HepG2 (cell line): Measurements from ENCODE around the gene CHMP4B. TPM values are rescaled to one million over a fixed set of nuclear protein-coding genes. Genes with fewer than 3 reads are reported as not detected.

Source experiments
- ATAC-seq: fragments of 200-7000 bp; cut with Tn5 transposase; 3 replicates; pipeline ENCODE4 v1.9.1; 2020; ENCODE audit warnings: mild to moderate bottlenecking, moderate library complexity
- BruUV-seq: library from RNA; stranded (reverse); fragments of 400-500 nt; replicated peaks from 2 replicates; lab custom pipeline; 2021; lab: Mats Ljungman, UMichigan
- CTCF ChIA-PET: fragments of 300-600 bp; formaldehyde crosslinking; extraction: SDS; loops from one replicate; lab custom pipeline; 2021; ENCODE audit warnings: low total read pairs, inconsistent platforms, low intra/inter-chr PET ratio; lab: Yijun Ruan, JAX
- POLR2A ChIA-PET: fragments of 350-600 bp; sonication (Branson Sonifier 250); formaldehyde crosslinking; loops from one replicate; lab custom pipeline; 2020; ENCODE audit warnings: antibody characterized with exemption, inconsistent platforms; lab: Yijun Ruan, JAX
- DNase-seq: peaks from one replicate; pipeline ENCODE4 v3.0.0-alpha.2; 2015; ENCODE audit warnings: low spot score
- FAIRE-seq: peaks from 3 replicates; lab custom pipeline; 2011; peaks lifted over from hg19 to GRCh38; lab: Jason Lieb, UNC
- H2AFZ ChIP-seq: one replicate; pipeline ENCODE4 v1.6.1; 2011; ENCODE audit warnings: low read length, inconsistent platforms
- H3K27ac ChIP-seq: fragments of 300-600 bp; 3 replicates; pipeline ENCODE4 v1.8.0; 2011; ENCODE audit warnings: mixed run types, mild to moderate bottlenecking, mixed read lengths, low read length, inconsistent platforms; ENCODE audit not compliant: insufficient read depth; ENCODE audit errors: extremely low read length
- H3K27me3 ChIP-seq, 2 experiments: fragments of 200-600 bp in 1 of 2; 2 replicates in 1 of 2; 3 replicates in 1 of 2; pipeline versions ENCODE4 v1.6.0 to v1.8.0; 2011; ENCODE audit warnings: low read length in 2 of 2, mild to moderate bottlenecking in 2 of 2, moderate library complexity in 2 of 2, inconsistent platforms in 1 of 2; ENCODE audit not compliant: insufficient read depth in 2 of 2, control insufficient read depth in 1 of 2
- H3K36me3 ChIP-seq, 2 experiments: fragments of 200-600 bp in 1 of 2; replicated peaks in 1 of 2; 2 replicates in 1 of 2; 3 replicates in 1 of 2; pipeline versions ENCODE4 v1.5.1 to v1.8.0; 2011; ENCODE audit warnings: low read length in 2 of 2, inconsistent platforms in 1 of 2; ENCODE audit not compliant: insufficient read depth in 2 of 2, control insufficient read depth in 1 of 2
- H3K4me1 ChIP-seq: 2 replicates; pipeline ENCODE4 v1.5.1; 2012; ENCODE audit warnings: low read length, inconsistent platforms; ENCODE audit not compliant: insufficient read depth
- H3K4me2 ChIP-seq: 2 replicates; pipeline ENCODE4 v1.6.0; 2011; ENCODE audit warnings: low read depth, low read length, inconsistent platforms
- H3K4me3 ChIP-seq, 3 experiments: fragments of 200-600 bp in 1 of 3; sonication (generic), shearing (Covaris generic) in 1 of 3; replicated peaks in 1 of 3; 2 replicates each; pipeline ENCODE4 v1.5.1; 2011 to 2016; ENCODE audit warnings: low read length in 3 of 3, inconsistent platforms in 2 of 3, low read depth in 2 of 3, mild to moderate bottlenecking in 2 of 3, control low read depth in 1 of 3, mixed read lengths in 1 of 3; ENCODE audit not compliant: insufficient read depth in 1 of 3
- H3K79me2 ChIP-seq: one replicate; pipeline ENCODE4 v1.6.1; 2011; ENCODE audit warnings: low read length, inconsistent platforms; ENCODE audit not compliant: insufficient read depth
- H3K9ac ChIP-seq: 2 replicates; pipeline ENCODE4 v1.6.0; 2011; ENCODE audit warnings: mild to moderate bottlenecking, low read depth, low read length, inconsistent platforms; ENCODE audit not compliant: insufficient read depth
- H3K9me3 ChIP-seq: 2 replicates; pipeline ENCODE4 v1.5.1; 2012; ENCODE audit warnings: mild to moderate bottlenecking, low read length
- H4K20me1 ChIP-seq: 2 replicates; pipeline ENCODE4 v1.6.0; 2011; ENCODE audit warnings: inconsistent platforms, mild to moderate bottlenecking, low read length, moderate library complexity; ENCODE audit not compliant: insufficient read depth
- ARNTL ChIP-seq: sonication (generic); formaldehyde crosslinking; IDR thresholded peaks from 2 replicates; pipeline ENCODE4 v1.4.0; 2020; ENCODE audit warnings: mild to moderate bottlenecking, missing genetic modification reagents
- HHEX ChIP-seq: IDR thresholded peaks from 2 replicates; pipeline ENCODE4 v1.6.1; 2016; ENCODE audit warnings: control low read depth
- HNF4A ChIP-seq: sonication (generic); formaldehyde crosslinking; IDR thresholded peaks from 2 replicates; pipeline ENCODE4 v1.4.0; 2020; ENCODE audit warnings: missing genetic modification reagents
- MBNL3 ChIP-seq: fragments of 250-450 bp; sonication (Bioruptor Pico); conservative IDR thresholded peaks from 2 replicates; pipeline ENCODE4 v1.8.0; 2022; ENCODE audit warnings: mild to moderate bottlenecking, inconsistent platforms
- SKI ChIP-seq: fragments of 450-650 bp; IDR thresholded peaks from one replicate; pipeline ENCODE4 v1.6.1; 2018; ENCODE audit warnings: mild to moderate bottlenecking; ENCODE audit not compliant: partially characterized antibody
- SRSF1 ChIP-seq: fragments of 200-400 bp; formaldehyde crosslinking; optimal IDR thresholded peaks from 2 replicates; pipeline ENCODE3; 2017; ENCODE audit warnings: mild to moderate bottlenecking, low read depth, low read length, moderate library complexity
- TFE3 ChIP-seq: IDR thresholded peaks from 2 replicates; pipeline ENCODE4 v1.6.1; 2016
- THYN1 ChIP-seq: sonication (generic); formaldehyde crosslinking; IDR thresholded peaks from 2 replicates; pipeline ENCODE4 v1.8.1; 2023; ENCODE audit warnings: low read depth, mild to moderate bottlenecking, moderate library complexity, missing genetic modification reagents, borderline replicate concordance
- ZNF564 ChIP-seq: sonication (generic); formaldehyde crosslinking; IDR thresholded peaks from 2 replicates; pipeline ENCODE4 v1.8.1; 2023; ENCODE audit warnings: mild to moderate bottlenecking, missing genetic modification reagents
- WGBS: methylation state at CpG from one replicate; pipeline ENCODE4 v1.1.6; 2017; ENCODE audit warnings: low lambda C conversion rate; 5-methylcytosine and 5-hydroxymethylcytosine counted together
- in situ Hi-C: cut with HindIII; loops from 2 replicates; pipeline ENCODE4 v1.10.0; 2017; ENCODE audit warnings: low pct_unique_long_range_greater_than_20kb; ENCODE audit not compliant: extremely low pct_ligation_motif_present
- intact Hi-C: fragments of 100-400 bp; cut with micrococcal nuclease; formaldehyde crosslinking; loops from one replicate; pipeline ENCODE4 v1.10.0; 2022; ENCODE audit not compliant: unreplicated experiment
- polyA plus RNA-seq, 8 experiments: library from polyadenylated mRNA; depleted of rRNA in 3 of 8; stranded (reverse) in 7 of 8; unstranded in 1 of 8; fragments of >200 nt; fragmentation: Illumina TruSeq in 4 of 8; extraction: Trizol in 4 of 8; gene quantifications; 2 replicates each; pipeline versions ENCODE4 v1.2.1 to v1.2.3, GENCODE V29; 2011 to 2016; ENCODE audit warnings: low read depth in 4 of 8, missing spikeins in 1 of 8, mixed read lengths in 1 of 8; ENCODE audit not compliant: insufficient read depth in 1 of 8
- total RNA-seq, 5 experiments: library from RNA; depleted of rRNA; stranded (reverse); fragments of >200 nt; fragmentation: Illumina TruSeq; extraction: Trizol; gene quantifications; 2 replicates each; pipeline ENCODE4 v1.2.3, GENCODE V29; 2016; ENCODE audit warnings: low read depth in 1 of 5
- TF ChIP-seq, protein P1 (sequence below): sonication (generic); formaldehyde crosslinking; IDR thresholded peaks from 2 replicates; pipeline ENCODE4 v1.4.0; 2020; ENCODE audit warnings: missing genetic modification reagents

CHMP4B gene
- total and polyA plus RNA-seq, 2 of the 13 experiments (the other 11 are each of a cell fraction or from before 2014, with no cell fraction given): 40.1 to 45.6 TPM

DNA sequence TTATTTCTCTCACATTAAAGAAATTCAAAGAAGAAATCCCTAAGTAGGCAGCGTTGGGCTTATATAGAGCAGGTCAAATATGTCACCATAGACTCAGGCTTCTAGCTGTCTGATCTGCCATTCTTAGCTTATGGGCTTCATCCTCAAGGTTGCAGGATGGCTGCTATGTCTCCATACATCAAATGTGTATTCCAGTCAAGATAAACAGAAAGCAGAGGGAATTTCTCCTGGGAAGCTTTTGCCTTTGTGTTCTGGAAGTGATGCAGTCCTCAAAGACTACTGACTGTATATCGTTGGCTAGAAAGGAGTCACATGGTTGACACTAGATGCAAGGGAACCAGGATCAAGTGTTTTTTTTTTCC, 43.4 kb upstream of the CHMP4B start:
- Histone ChIP-seq H3K9ac (no peak overlapping the region), H3K27ac (no peak overlapping the region), H2AFZ (no peak overlapping the region), H3K4me3 (no peak overlapping the region), H3K4me1 (no peaks in the 10 kb centered on the region), H3K79me2 (no peaks in the 10 kb centered on the region), H3K4me2 (no peak overlapping the region), H3K36me3 (0 out of 5 replicates have a peak, but pooled peaks cover 0 to 3% of the 10 kb centered on the region in 2 experiments), H4K20me1 (no peaks in the 10 kb centered on the region), H3K9me3 (no peaks in the 10 kb centered on the region), H3K27me3 (no peaks in the 10 kb centered on the region)
- FAIRE-seq: no peak
- ChIA-PET CTCF (no interaction called here), POLR2A (no interaction called here)
- TF ChIP-seq TFE3 (no peak), ZNF564 (CRISPR knock-in tag) (no peak), SKI (no peak), HNF4A (no peak), HHEX (CRISPR knock-in tag) (no peak), SRSF1 (no peak), ARNTL (no peak)
- in situ Hi-C loops (no loop called here), intact Hi-C loops (no loop called here)
- WGBS: 95% methylated on average over 2 of the region's 2 CpGs
- ATAC-seq: no peak
- DNase-seq: no peak
- BruUV-seq: no TSS peak

DNA sequence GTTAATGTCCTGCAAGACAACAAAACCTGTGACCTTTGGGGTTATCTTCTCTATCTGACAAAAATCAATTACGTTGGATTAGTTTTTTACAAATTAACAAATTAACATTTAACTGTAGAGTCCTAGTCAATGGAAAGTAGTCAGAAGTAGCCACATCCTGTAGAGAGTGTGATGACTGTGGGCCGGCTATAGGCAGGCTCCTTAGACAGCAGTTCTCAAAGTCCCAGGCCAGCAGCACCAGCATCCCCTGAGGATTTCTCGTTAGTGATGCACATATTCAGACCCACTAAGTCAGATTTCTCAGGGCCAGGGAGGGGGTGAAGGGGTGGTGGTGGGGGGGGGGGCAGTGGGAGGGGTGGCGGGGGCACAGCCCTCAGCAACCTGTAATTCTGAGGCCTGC, 42.1 kb upstream of the CHMP4B start:
- no TSS peak for BruUV-seq
- FAIRE-seq: no peak
- 87% methylated on average over 4 of the region's 4 CpGs for WGBS

More for the DNA sequence above, 42.1 kb upstream of the CHMP4B start:
- intact Hi-C loops (no loop called here), in situ Hi-C loops (no loop called here)
- H3K4me3 ChIP-seq: no peak overlapping the region
- ATAC-seq (no peak), DNase-seq (no peak)
- no peaks in the 10 kb centered on the region for H3K9me3 ChIP-seq
- no peak overlapping the region for H2AFZ ChIP-seq
- H4K20me1 ChIP-seq: no peaks in the 10 kb centered on the region
- H3K4me2 ChIP-seq: no peak overlapping the region
- H3K36me3 ChIP-seq: 0 out of 5 replicates have a peak, but pooled peaks cover 0 to 3% of the 10 kb centered on the region in 2 experiments
- no peak overlapping the region for H3K27ac ChIP-seq
- H3K9ac ChIP-seq: no peak overlapping the region
- no peaks in the 10 kb centered on the region for H3K27me3 ChIP-seq
- no peaks in the 10 kb centered on the region for H3K4me1 ChIP-seq
- CTCF ChIA-PET: no interaction called here
- POLR2A ChIA-PET: no interaction called here
- no peaks in the 10 kb centered on the region for H3K79me2 ChIP-seq
- TF ChIP-seq, protein P1, sequence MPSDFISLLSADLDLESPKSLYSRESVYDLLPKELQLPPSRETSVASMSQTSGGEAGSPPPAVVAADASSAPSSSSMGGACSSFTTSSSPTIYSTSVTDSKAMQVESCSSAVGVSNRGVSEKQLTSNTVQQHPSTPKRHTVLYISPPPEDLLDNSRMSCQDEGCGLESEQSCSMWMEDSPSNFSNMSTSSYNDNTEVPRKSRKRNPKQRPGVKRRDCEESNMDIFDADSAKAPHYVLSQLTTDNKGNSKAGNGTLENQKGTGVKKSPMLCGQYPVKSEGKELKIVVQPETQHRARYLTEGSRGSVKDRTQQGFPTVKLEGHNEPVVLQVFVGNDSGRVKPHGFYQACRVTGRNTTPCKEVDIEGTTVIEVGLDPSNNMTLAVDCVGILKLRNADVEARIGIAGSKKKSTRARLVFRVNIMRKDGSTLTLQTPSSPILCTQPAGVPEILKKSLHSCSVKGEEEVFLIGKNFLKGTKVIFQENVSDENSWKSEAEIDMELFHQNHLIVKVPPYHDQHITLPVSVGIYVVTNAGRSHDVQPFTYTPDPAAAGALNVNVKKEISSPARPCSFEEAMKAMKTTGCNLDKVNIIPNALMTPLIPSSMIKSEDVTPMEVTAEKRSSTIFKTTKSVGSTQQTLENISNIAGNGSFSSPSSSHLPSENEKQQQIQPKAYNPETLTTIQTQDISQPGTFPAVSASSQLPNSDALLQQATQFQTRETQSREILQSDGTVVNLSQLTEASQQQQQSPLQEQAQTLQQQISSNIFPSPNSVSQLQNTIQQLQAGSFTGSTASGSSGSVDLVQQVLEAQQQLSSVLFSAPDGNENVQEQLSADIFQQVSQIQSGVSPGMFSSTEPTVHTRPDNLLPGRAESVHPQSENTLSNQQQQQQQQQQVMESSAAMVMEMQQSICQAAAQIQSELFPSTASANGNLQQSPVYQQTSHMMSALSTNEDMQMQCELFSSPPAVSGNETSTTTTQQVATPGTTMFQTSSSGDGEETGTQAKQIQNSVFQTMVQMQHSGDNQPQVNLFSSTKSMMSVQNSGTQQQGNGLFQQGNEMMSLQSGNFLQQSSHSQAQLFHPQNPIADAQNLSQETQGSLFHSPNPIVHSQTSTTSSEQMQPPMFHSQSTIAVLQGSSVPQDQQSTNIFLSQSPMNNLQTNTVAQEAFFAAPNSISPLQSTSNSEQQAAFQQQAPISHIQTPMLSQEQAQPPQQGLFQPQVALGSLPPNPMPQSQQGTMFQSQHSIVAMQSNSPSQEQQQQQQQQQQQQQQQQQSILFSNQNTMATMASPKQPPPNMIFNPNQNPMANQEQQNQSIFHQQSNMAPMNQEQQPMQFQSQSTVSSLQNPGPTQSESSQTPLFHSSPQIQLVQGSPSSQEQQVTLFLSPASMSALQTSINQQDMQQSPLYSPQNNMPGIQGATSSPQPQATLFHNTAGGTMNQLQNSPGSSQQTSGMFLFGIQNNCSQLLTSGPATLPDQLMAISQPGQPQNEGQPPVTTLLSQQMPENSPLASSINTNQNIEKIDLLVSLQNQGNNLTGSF (CRISPR knock-in tag): no peak
- TF ChIP-seq MBNL3 (CRISPR knock-in tag): no peak
- no peak for TF ChIP-seq THYN1 (CRISPR knock-in tag)
